A549 (cell line): Measurements from ENCODE around the gene EFCAB7. TPM values are rescaled to one million over a fixed set of nuclear protein-coding genes. Genes with fewer than 3 reads are reported as not detected.

ENCODE experiments used
- ATAC-seq, 2 experiments: fragments of 200-7000 bp in 1 of 2; fragments of >200 bp in 1 of 2; cut with Nextera tagmentation in 1 of 2; cut with Tn5 transposase in 1 of 2; 3 replicates each; pipeline versions ENCODE4 v1.8.0 to v1.9.1; 2018 to 2020; ENCODE audit warnings: mild to moderate bottlenecking in 1 of 2, moderate library complexity in 1 of 2
- CTCF ChIA-PET: fragments of 300-600 bp; sonication (Branson Sonifier 250); formaldehyde crosslinking; extraction: SDS; loops from one replicate; lab custom pipeline; 2021; ENCODE audit warnings: antibody characterized with exemption, inconsistent platforms; lab: Yijun Ruan, JAX
- POLR2A ChIA-PET: fragments of 350-600 bp; formaldehyde crosslinking; extraction: SDS; loops from one replicate; lab custom pipeline; 2021; ENCODE audit warnings: antibody characterized with exemption, inconsistent platforms; lab: Yijun Ruan, JAX
- DNase-seq, 2 experiments: peaks; one replicate each; pipeline versions ENCODE4 v3.0.0 to v3.0.0-alpha.2; 2011 to 2016; ENCODE audit warnings: low read depth in 1 of 2, low spot score in 1 of 2
- FAIRE-seq: peaks from 2 replicates; lab custom pipeline; 2011; peaks lifted over from hg19 to GRCh38; lab: Jason Lieb, UNC
- H3K27ac ChIP-seq, 2 experiments: fragments of >200 bp; sonication (Bioruptor Twin); formaldehyde crosslinking; 3 replicates each; pipeline ENCODE4 v1.5.1; 2016 to 2017
- H3K4me1 ChIP-seq: fragments of >200 bp; sonication (Bioruptor Twin); formaldehyde crosslinking; 3 replicates; pipeline ENCODE4 v1.6.1; 2016
- H3K4me2 ChIP-seq: fragments of >200 bp; sonication (Bioruptor Twin); formaldehyde crosslinking; 3 replicates; pipeline ENCODE4 v1.6.1; 2016
- H3K4me3 ChIP-seq: fragments of >200 bp; sonication (Bioruptor Twin); formaldehyde crosslinking; 3 replicates; pipeline ENCODE4 v1.5.1; 2016
- H3K9me3 ChIP-seq: fragments of >200 bp; sonication (Bioruptor Twin); formaldehyde crosslinking; 3 replicates; pipeline ENCODE4 v1.6.1; 2016
- CBX2 ChIP-seq: fragments of 200-600 bp; sonication (generic); IDR thresholded peaks from 2 replicates; pipeline ENCODE4 v1.6.1; 2016; ENCODE audit warnings: low read depth, mild to moderate bottlenecking, borderline replicate concordance
- CTCF ChIP-seq: fragments of >200 bp; sonication (Bioruptor Twin); formaldehyde crosslinking; IDR thresholded peaks from 3 replicates; pipeline ENCODE4 v1.5.1; 2016
- E2F6 ChIP-seq: IDR thresholded peaks from 2 replicates; pipeline ENCODE4 v1.6.1; 2012; ENCODE audit warnings: low read depth, borderline replicate concordance
- FOSB ChIP-seq: fragments of 250-450 bp; sonication (Bioruptor Pico); IDR thresholded peaks from 2 replicates; pipeline ENCODE4 v1.5.0; 2020; ENCODE audit warnings: mild to moderate bottlenecking, moderate library complexity
- FOXS1 ChIP-seq: fragments of 250-450 bp; sonication (Bioruptor Pico); IDR thresholded peaks from 2 replicates; pipeline ENCODE4 v1.5.0; 2020; ENCODE audit warnings: mild to moderate bottlenecking, moderate library complexity
- HEYL ChIP-seq: fragments of 250-450 bp; sonication (Bioruptor Pico); IDR thresholded peaks from 2 replicates; pipeline ENCODE4 v1.8.0; 2021; ENCODE audit warnings: mild to moderate bottlenecking, moderate library complexity
- JUN ChIP-seq, 2 experiments: fragments of >200 bp; sonication (Bioruptor Twin); formaldehyde crosslinking; IDR thresholded peaks; 2 replicates in 1 of 2; 3 replicates in 1 of 2; pipeline ENCODE4 v1.6.1; 2016 to 2017
- JUNB ChIP-seq: fragments of >200 bp; sonication (Bioruptor Twin); formaldehyde crosslinking; IDR thresholded peaks from 2 replicates; pipeline ENCODE4 v1.6.1; 2016
- KDM1A ChIP-seq: fragments of 200-600 bp; sonication (generic); IDR thresholded peaks from 2 replicates; pipeline ENCODE4 v1.6.1; 2016; ENCODE audit warnings: low read depth, mild to moderate bottlenecking
- KDM5A ChIP-seq: fragments of 200-600 bp; sonication (generic); IDR thresholded peaks from 2 replicates; pipeline ENCODE4 v1.6.1; 2016; ENCODE audit warnings: antibody characterized with exemption, mild to moderate bottlenecking
- MAFK ChIP-seq: fragments of 450-650 bp; IDR thresholded peaks from 2 replicates; pipeline ENCODE4 v1.6.1; 2014; ENCODE audit not compliant: partially characterized antibody
- MYC ChIP-seq: IDR thresholded peaks from 2 replicates; pipeline ENCODE4 v1.6.1; 2012; ENCODE audit warnings: mild to moderate bottlenecking, inconsistent platforms, low read length, improper control_type of control experiment, borderline replicate concordance
- NPAS2 ChIP-seq: fragments of 250-450 bp; sonication (Bioruptor Pico); IDR thresholded peaks from 2 replicates; pipeline ENCODE4 v1.8.0; 2022; ENCODE audit warnings: mild to moderate bottlenecking, moderate library complexity, borderline replicate concordance
- POLR2A ChIP-seq: IDR thresholded peaks from 2 replicates; pipeline ENCODE4 v1.6.1; 2012; ENCODE audit warnings: mild to moderate bottlenecking, low read length
- RARB ChIP-seq: fragments of 250-450 bp; sonication (Bioruptor Pico); IDR thresholded peaks from 2 replicates; pipeline ENCODE4 v1.8.0; 2021; ENCODE audit warnings: mild to moderate bottlenecking, moderate library complexity
- RFX5 ChIP-seq: fragments of 450-650 bp; IDR thresholded peaks from 2 replicates; pipeline ENCODE4 v1.7.1; 2014; ENCODE audit warnings: antibody characterized with exemption, mild to moderate bottlenecking, moderate library complexity
- TP53 ChIP-seq: fragments of 250-450 bp; sonication (Bioruptor Pico); IDR thresholded peaks from 2 replicates; pipeline ENCODE4 v1.5.0; 2021; ENCODE audit warnings: mild to moderate bottlenecking, moderate library complexity
- ZC3H11A ChIP-seq: fragments of 450-650 bp; IDR thresholded peaks from 2 replicates; pipeline ENCODE4 v1.6.1; 2014; ENCODE audit warnings: antibody characterized with exemption, mild to moderate bottlenecking
- ZNF302 ChIP-seq: fragments of 250-450 bp; sonication (Bioruptor Pico); IDR thresholded peaks from 2 replicates; pipeline ENCODE4 v1.9.0; 2021; ENCODE audit warnings: inconsistent platforms, mild to moderate bottlenecking, moderate library complexity
- ZSCAN20 ChIP-seq: fragments of 250-450 bp; sonication (Bioruptor Pico); IDR thresholded peaks from 2 replicates; pipeline ENCODE4 v1.8.0; 2022; ENCODE audit warnings: mild to moderate bottlenecking, moderate library complexity
- WGBS: methylation state at CpG from one replicate; pipeline ENCODE4 v1.1.6; 2017; ENCODE audit errors: missing lambda C conversion rate; 5-methylcytosine and 5-hydroxymethylcytosine counted together
- polyA plus RNA-seq, 4 experiments: library from polyadenylated mRNA; depleted of rRNA in 3 of 4; stranded (reverse); fragments of >200 nt; fragmentation: RNase III in 1 of 4; extraction: RNeasy Plus Mini Kit Qiagen cat#74134 plus additional on column Dnase treatment in 1 of 4; gene quantifications; 2 replicates in 3 of 4; 3 replicates in 1 of 4; pipeline ENCODE4 v1.2.3, GENCODE V29; 2011 to 2017

EFCAB7 gene
- polyA plus RNA-seq, 2 of the 4 experiments (the other 2 are of a cell fraction): 4.6 to 5.6 TPM

GRCh38 chr1:63557365-63557987 lies 34.2 kb downstream of the EFCAB7 start (continued):
- TF ChIP-seq TP53 (CRISPR knock-in tag): no peak
- TF ChIP-seq FOXS1 (CRISPR knock-in tag): no peak
- TF ChIP-seq NPAS2 (CRISPR knock-in tag): no peak
- TF ChIP-seq ZC3H11A: no peak

GRCh38 chr1:63559357-63559756 lies 36.0 kb downstream of the EFCAB7 start:
- CTCF ChIA-PET: interaction anchor here (0.6 to 1.6 kb wide), 4 partner anchors 15 to 1656 kb away, joined by 3 to 5 read pairs (median 4); no protein-coding TSS in a partner anchor
- DNase-seq: no peak
- ATAC-seq: no peak
- WGBS: 44% methylated on average over 2 of the region's 2 CpGs
- POLR2A ChIA-PET: no interaction called here
- H3K27ac ChIP-seq: no peak overlapping the region
- TF ChIP-seq ZSCAN20 (CRISPR knock-in tag) (no peak), KDM1A (no peak), JUN (IDR thresholded peaks at IDR 0.05) (no peak), RFX5 (no peak), KDM5A (no peak), E2F6 (no peak), CBX2 (no peak), NPAS2 (CRISPR knock-in tag) (no peak)
- FAIRE-seq: no peak
- peaks cover 4% of the 10 kb centered on the region; the same call in 1 of the 3 replicates for H3K4me1 ChIP-seq
- H3K4me2 ChIP-seq: no peak overlapping the region
- no peak overlapping the region for H3K4me3 ChIP-seq
- no peaks in the 10 kb centered on the region for H3K9me3 ChIP-seq

- no peak overlapping the region for H3K4me2 ChIP-seq
- no peak overlapping the region for H3K4me3 ChIP-seq
- no peaks in the 10 kb centered on the region for H3K9me3 ChIP-seq
- CTCF ChIA-PET: no interaction called here
- DNase-seq (no peak), FAIRE-seq (no peak), ATAC-seq (no peak)
- no peak overlapping the region for H3K27ac ChIP-seq
- no peaks in the 10 kb centered on the region for H3K4me1 ChIP-seq
- POLR2A ChIA-PET: interaction anchor here (0.5 kb wide), 1 partner anchor 270 kb away, joined by 6 read pairs; no protein-coding TSS in a partner anchor
- TF ChIP-seq MAFK: no peak
- no peak for TF ChIP-seq HEYL (CRISPR knock-in tag)
- no peak for TF ChIP-seq POLR2A
These were observed 40.4 kb downstream of the EFCAB7 start for GRCh38 chr1:63563745-63564144.

- no peak for TF ChIP-seq FOSB (CRISPR knock-in tag)
- TF ChIP-seq RARB (CRISPR knock-in tag): no peak
- no peak for TF ChIP-seq NPAS2 (CRISPR knock-in tag)
- TF ChIP-seq JUNB: no peak
- no peak for TF ChIP-seq MYC
- TF ChIP-seq KDM1A: no peak
- no peak for TF ChIP-seq CTCF
- no peak for TF ChIP-seq TP53 (CRISPR knock-in tag)
- TF ChIP-seq ZNF302 (CRISPR knock-in tag): no peak
- ChIA-PET POLR2A (no interaction called here), CTCF (interaction anchor here (2.3 kb wide), 1 partner anchor 12 kb away, joined by 9 read pairs; no protein-coding TSS in a partner anchor)
- DNase-seq (no peak), ATAC-seq (no peak), FAIRE-seq (no peak)
- H3K27ac ChIP-seq: no peak overlapping the region
- H3K4me3 ChIP-seq: no peak overlapping the region
- H3K4me2 ChIP-seq: no peak overlapping the region
- no peaks in the 10 kb centered on the region for H3K9me3 ChIP-seq
- 91% methylated on average over 4 of the region's 4 CpGs for WGBS
- no peaks in the 10 kb centered on the region for H3K4me1 ChIP-seq
These were observed 45.7 kb downstream of the EFCAB7 start for GRCh38 chr1:63569068-63569467.
